ENCODE results near the gene CAPS2. TPM values are rescaled to one million over a fixed set of nuclear protein-coding genes. Genes with fewer than 3 reads are reported as not detected.

The CAPS2 gene
- total and polyA plus RNA-seq, 5 donors = 7.8 to 21.8 (median 16.0) TPM

DNA sequence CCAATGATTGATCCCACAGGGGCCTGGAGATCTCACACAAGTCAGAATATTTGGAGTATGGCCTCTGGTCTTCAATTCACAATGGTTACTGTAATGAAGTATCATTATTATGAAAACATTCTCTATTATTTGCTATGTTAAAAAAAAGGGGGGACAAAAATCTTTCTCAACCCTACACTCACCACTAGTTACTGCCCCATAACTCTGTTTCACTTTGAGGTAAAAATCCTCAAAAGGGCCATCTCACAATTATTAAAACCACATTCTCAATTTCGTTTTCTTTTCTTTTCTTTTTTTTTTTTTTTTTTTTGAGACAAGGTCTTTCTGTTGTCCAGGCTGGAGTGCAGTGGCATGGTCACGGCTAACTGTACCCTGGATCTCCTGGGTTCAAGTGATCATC, 60.9 kb downstream of the CAPS2 start:
- Histone ChIP-seq H3K27ac (ENCODE audit: low read length) (no peak overlapping the region), H3K4me1 (ENCODE audit: control insufficient read depth, insufficient read depth, low read length) (no peaks in the 10 kb centered on the region), H3K9me3 (ENCODE audit: control insufficient read depth, low read length) (no peaks in the 10 kb centered on the region), H3K27me3 (ENCODE audit: control insufficient read depth, insufficient read depth) (no peaks in the 10 kb centered on the region), H3K4me3 (ENCODE audit: low read length) (no peak overlapping the region)
- intact Hi-C loops (cut with DNase I) = no loop called here
- ATAC-seq = no peak
- no peak for DNase-seq
- 53% methylated on average over 2 of the region's 2 CpGs for WGBS

- ATAC-seq (no peak), DNase-seq (no peak)
- H3K4me1 ChIP-seq (ENCODE audit: control insufficient read depth, insufficient read depth, low read length) = no peaks in the 10 kb centered on the region
- H3K27ac ChIP-seq (ENCODE audit: low read length) = no peak overlapping the region
- no peaks in the 10 kb centered on the region for H3K9me3 ChIP-seq (ENCODE audit: control insufficient read depth, low read length)
- WGBS = 74% methylated on average over 2 of the region's 2 CpGs
- intact Hi-C loops (cut with DNase I) = no loop called here
- H3K4me3 ChIP-seq (ENCODE audit: low read length) = no peak overlapping the region
- no peaks in the 10 kb centered on the region for H3K27me3 ChIP-seq (ENCODE audit: control insufficient read depth, insufficient read depth)
Observed at GRCh38 chr12:75260316-75260715, 69.8 kb downstream of the CAPS2 start.

DNA sequence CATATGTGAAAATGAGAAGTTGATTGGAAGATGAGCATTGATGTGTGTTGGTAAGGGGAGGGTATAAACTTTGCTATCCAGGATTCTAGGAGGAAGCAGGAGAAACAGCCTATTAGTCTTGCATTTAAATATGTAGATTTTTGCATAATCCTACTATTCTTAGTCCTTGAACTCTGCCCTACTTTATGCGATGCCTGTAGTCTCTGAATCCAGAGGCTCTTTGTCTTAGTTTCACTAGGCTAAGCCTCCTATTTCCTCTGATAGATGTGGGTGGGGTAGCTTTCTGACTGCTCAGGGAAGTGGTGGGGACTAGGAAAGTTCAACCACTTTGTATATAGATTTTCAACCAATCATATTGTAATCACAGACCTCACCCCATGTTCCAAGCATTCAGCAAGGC, 71.0 kb downstream of the CAPS2 start:
- no peak for ATAC-seq
- intact Hi-C loops (cut with DNase I) = no loop called here
- H3K4me1 ChIP-seq (ENCODE audit: control insufficient read depth, insufficient read depth, low read length) = no peaks in the 10 kb centered on the region
- 41% methylated on average over 1 of the region's 1 CpG for WGBS
- H3K27ac ChIP-seq (ENCODE audit: low read length) = no peak overlapping the region
- H3K9me3 ChIP-seq (ENCODE audit: control insufficient read depth, low read length) = no peaks in the 10 kb centered on the region
- no peak for DNase-seq
- H3K27me3 ChIP-seq (ENCODE audit: control insufficient read depth, insufficient read depth) = no peaks in the 10 kb centered on the region
- no peak overlapping the region for H3K4me3 ChIP-seq (ENCODE audit: low read length)

GRCh38 chr12:75257510-75257909, 72.6 kb downstream of the CAPS2 start:
- DNase-seq (no peak), ATAC-seq (no peak)
- no peaks in the 10 kb centered on the region for H3K9me3 ChIP-seq (ENCODE audit: control insufficient read depth, low read length)
- 79% methylated on average over 2 of the region's 2 CpGs for WGBS
- intact Hi-C loops (cut with DNase I) = no loop called here
- no peaks in the 10 kb centered on the region for H3K4me1 ChIP-seq (ENCODE audit: control insufficient read depth, insufficient read depth, low read length)
- no peak overlapping the region for H3K4me3 ChIP-seq (ENCODE audit: low read length)
- no peaks in the 10 kb centered on the region for H3K27me3 ChIP-seq (ENCODE audit: control insufficient read depth, insufficient read depth)
- H3K27ac ChIP-seq (ENCODE audit: low read length) = no peak overlapping the region

- H3K4me3 ChIP-seq (ENCODE audit: low read length) = no peak overlapping the region
- ATAC-seq (no peak), DNase-seq (no peak)
- H3K27me3 ChIP-seq (ENCODE audit: control insufficient read depth, insufficient read depth) = no peaks in the 10 kb centered on the region
- H3K9me3 ChIP-seq (ENCODE audit: control insufficient read depth, low read length) = no peaks in the 10 kb centered on the region
- H3K27ac ChIP-seq (ENCODE audit: low read length) = no peak overlapping the region
- intact Hi-C loops (cut with DNase I) = no loop called here
- no peaks in the 10 kb centered on the region for H3K4me1 ChIP-seq (ENCODE audit: control insufficient read depth, insufficient read depth, low read length)
Observed at GRCh38 chr12:75245108-75245507, 85.0 kb downstream of the CAPS2 start.

DNA sequence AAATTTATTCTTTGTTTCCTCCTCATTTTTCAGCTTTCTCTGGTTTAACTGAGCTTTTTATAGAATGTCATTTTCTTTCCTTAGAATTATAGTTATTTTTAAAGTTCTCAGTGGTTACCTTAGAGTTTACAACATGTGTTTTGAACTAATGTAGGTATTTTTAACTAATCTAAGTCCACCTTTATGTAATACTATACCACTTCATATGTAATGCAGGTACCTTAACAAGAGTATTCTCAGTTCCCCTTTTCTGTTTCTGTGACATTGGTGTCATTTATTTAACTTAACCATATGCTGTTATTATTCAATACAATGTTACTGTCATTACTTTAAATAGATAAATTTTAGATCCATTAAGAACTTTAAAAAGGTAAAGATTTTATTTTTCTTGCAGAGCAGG, 90.1 kb downstream of the CAPS2 start:
- ATAC-seq (no peak), DNase-seq (no peak)
- intact Hi-C loops (cut with DNase I) = no loop called here
- Histone ChIP-seq H3K4me1 (ENCODE audit: control insufficient read depth, insufficient read depth, low read length) (no peaks in the 10 kb centered on the region), H3K27ac (ENCODE audit: low read length) (no peak overlapping the region), H3K27me3 (ENCODE audit: control insufficient read depth, insufficient read depth) (no peaks in the 10 kb centered on the region), H3K9me3 (ENCODE audit: control insufficient read depth, low read length) (no peaks in the 10 kb centered on the region), H3K4me3 (ENCODE audit: low read length) (no peak overlapping the region)

GRCh38 chr12:75236206-75236605, 93.9 kb downstream of the CAPS2 start:
- Histone ChIP-seq H3K4me3 (ENCODE audit: low read length) (no peak overlapping the region), H3K4me1 (ENCODE audit: control insufficient read depth, insufficient read depth, low read length) (no peaks in the 10 kb centered on the region), H3K27ac (ENCODE audit: low read length) (no peak overlapping the region), H3K9me3 (ENCODE audit: control insufficient read depth, low read length) (no peaks in the 10 kb centered on the region), H3K27me3 (ENCODE audit: control insufficient read depth, insufficient read depth) (no peaks in the 10 kb centered on the region)
- intact Hi-C loops (cut with DNase I) = no loop called here
- 82% methylated on average over 1 of the region's 1 CpG for WGBS
- ATAC-seq = no peak
- DNase-seq = no peak

DNA sequence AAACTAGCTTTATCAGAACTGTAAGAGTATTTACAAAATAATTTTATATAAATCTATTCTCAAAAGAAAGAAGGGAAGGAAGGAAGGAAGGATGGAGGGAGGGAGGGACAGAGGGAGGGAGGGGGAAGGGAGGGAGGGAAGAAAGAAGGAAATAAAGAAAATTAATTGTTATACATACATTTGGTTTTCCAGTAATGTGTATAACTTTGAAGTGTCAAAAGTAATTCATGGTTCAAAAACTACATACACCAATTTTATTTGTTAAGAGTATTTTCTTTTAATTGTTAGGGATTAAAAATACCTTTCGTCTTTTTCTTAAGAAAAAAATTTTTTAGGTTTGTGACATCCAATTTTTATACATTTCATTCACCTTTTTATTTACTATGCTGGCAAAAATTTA, 103.0 kb downstream of the CAPS2 start:
- Histone ChIP-seq H3K4me3 (ENCODE audit: low read length) (no peak overlapping the region), H3K27ac (ENCODE audit: low read length) (no peak overlapping the region), H3K27me3 (ENCODE audit: control insufficient read depth, insufficient read depth) (no peaks in the 10 kb centered on the region), H3K4me1 (ENCODE audit: control insufficient read depth, insufficient read depth, low read length) (no peaks in the 10 kb centered on the region), H3K9me3 (ENCODE audit: control insufficient read depth, low read length) (no peaks in the 10 kb centered on the region)
- no peak for DNase-seq
- 86% methylated on average over 1 of the region's 1 CpG for WGBS
- intact Hi-C loops (cut with DNase I) = no loop called here
- no peak for ATAC-seq

Other genes starting within 250 kb of the CAPS2 start
- not detected for gene KCNC2, start 120.5 kb downstream of the CAPS2 start, total RNA-seq
- not detected for gene KCNC2, start 120.5 kb downstream of the CAPS2 start, polyA plus RNA-seq
- gene GLIPR1L1, start 4.3 kb upstream of the CAPS2 start, total RNA-seq = not detected
- not detected for gene GLIPR1L1, start 4.3 kb upstream of the CAPS2 start, polyA plus RNA-seq
- 1 to 10 TPM; 1.8 to 2.8 (median 2.4) TPM for gene GLIPR1L2, start 60.8 kb upstream of the CAPS2 start, total RNA-seq
- gene GLIPR1L2, start 60.8 kb upstream of the CAPS2 start, polyA plus RNA-seq = 2.1 TPM
- gene GLIPR1, start 150.4 kb upstream of the CAPS2 start, total RNA-seq = 10 to 100 TPM; 12.0 to 23.5 (median 16.7) TPM
- 2.7 TPM for gene GLIPR1, start 150.4 kb upstream of the CAPS2 start, polyA plus RNA-seq
- gene KRR1, start 181.3 kb upstream of the CAPS2 start, total RNA-seq = 10 to 100 TPM; 30.6 to 38.2 (median 33.3) TPM
- gene KRR1, start 181.3 kb upstream of the CAPS2 start, polyA plus RNA-seq = 7.3 TPM

Measured in right cardiac atrium (tissue), 5 donors.